ENCODE data around the gene TSEN54.

DNA sequence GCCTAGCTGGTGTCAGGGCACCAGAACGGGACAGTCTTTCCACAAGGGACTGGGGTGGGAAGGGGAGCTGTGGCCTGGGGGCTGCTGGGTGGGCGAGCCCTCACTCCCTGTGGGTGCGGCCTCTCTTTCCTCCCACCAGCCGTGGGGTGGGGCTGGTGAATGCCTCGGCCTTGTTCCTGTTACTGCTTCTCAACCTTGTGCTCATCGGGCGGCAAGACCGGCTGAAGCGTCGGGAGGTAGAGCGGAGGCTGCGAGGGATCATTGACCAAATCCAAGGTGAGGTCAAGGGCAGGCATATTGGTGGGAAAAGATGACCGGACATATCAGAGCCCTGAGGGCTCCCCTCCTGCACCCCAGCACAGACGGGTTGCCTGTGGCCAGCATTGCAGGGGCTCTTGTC lies 30.2 kb upstream of the TSEN54 start:
- TF ChIP-seq, protein P1, sequence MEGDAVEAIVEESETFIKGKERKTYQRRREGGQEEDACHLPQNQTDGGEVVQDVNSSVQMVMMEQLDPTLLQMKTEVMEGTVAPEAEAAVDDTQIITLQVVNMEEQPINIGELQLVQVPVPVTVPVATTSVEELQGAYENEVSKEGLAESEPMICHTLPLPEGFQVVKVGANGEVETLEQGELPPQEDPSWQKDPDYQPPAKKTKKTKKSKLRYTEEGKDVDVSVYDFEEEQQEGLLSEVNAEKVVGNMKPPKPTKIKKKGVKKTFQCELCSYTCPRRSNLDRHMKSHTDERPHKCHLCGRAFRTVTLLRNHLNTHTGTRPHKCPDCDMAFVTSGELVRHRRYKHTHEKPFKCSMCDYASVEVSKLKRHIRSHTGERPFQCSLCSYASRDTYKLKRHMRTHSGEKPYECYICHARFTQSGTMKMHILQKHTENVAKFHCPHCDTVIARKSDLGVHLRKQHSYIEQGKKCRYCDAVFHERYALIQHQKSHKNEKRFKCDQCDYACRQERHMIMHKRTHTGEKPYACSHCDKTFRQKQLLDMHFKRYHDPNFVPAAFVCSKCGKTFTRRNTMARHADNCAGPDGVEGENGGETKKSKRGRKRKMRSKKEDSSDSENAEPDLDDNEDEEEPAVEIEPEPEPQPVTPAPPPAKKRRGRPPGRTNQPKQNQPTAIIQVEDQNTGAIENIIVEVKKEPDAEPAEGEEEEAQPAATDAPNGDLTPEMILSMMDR (conservative IDR thresholded peaks at IDR 0.05) = no peak
- no peak for TF ChIP-seq EZH2 (IDR thresholded peaks at IDR 0.05; ENCODE audit: low read depth)

All from PC-9 (cell line).